Endometrium (tissue), 2 donors: ENCODE data around the gene NOS2.
"Not testable (repeated sequence)": the region's sequence is repeated elsewhere in the genome, so short reads cannot be mapped to it uniquely, and the experiment has no call there.

Source experiments
- FAIRE-seq: peaks from 2 replicates; lab custom pipeline; 2012; peaks lifted over from hg19 to GRCh38; lab: Jason Lieb, UNC
- donor health status: control.
- donor health status: control.

NOS2 gene

GRCh38 chr17:27800522-27800921 is at the start of gene NOS2:
Gene NOS2 (minus strand): TSS chr17:27800529. CDS start chr17:27798809, 1,720 bp downstream.
- FAIRE-seq, result no peak

GRCh38 chr17:27849474-27850185 is 49.3 kb upstream of the NOS2 start:
- no peak for FAIRE-seq

DNA sequence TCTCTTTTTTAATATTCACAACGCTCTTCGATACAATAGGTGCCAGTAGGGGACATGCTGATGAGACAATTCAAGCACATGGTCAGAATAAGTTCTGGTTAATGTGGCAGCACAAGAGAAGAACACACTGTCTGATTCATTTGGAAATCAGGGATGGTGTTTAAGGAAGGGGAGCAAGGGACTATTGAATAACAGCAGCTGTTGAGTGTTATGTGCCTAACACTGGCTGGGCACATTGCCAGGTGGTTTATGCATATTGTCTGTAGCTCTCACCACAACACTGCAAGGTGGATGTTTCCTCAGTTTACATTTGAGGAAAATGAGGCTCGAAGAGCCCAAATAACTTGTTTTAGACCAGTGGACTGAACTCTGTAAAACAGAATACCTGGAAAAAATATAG is 48.6 kb upstream of the NOS2 start:
- FAIRE-seq, result no peak

DNA sequence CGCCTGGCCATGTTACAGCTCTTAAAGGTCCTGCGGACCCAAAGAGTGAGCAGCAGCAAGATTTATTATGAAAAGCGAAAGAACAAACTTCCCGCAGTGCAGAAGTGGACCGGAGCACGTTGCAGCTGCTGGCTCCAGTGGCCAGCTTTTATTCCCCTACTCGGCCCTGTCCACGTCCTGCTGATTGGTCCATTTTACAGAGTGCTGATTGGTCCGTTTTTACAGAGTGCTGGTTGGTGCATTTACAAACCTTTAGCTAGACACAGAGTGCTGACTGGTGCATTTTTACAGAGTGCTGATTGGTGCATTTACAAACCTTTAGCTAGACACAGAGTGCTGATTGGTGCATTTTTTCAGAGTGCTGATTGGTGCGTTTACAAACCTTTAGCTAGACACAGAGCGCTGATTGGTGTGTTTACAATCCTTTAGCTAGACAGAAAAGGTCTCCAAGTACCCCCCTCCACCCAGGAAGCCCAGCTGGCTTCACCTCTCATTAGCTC is 46.5 kb upstream of the NOS2 start:
- FAIRE-seq, result not testable (repeated sequence)

- FAIRE-seq, result no peak
These were observed 45.8 kb upstream of the NOS2 start for GRCh38 chr17:27846042-27846655.

GRCh38 chr17:27845264-27846041 is 45.1 kb upstream of the NOS2 start:
- FAIRE-seq, result no peak

DNA sequence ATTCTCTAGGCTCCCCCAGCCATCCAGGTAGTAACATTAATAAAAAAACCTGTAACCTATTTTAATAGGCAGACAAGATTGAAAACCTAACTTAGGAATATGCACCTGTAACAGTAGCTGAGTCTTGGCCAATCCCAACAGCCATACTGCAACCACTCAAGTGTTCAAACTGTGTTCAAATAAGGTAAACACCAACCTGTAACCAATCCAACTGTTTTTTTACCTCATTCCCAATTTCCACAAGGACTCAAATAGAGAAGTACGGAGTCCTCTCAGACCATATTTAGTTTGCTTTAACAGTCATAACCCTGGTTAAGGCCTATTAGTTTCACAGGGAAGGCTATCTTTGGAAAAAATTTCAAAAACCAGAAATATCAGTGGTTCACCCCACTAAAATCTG is 40.4 kb upstream of the NOS2 start:
- FAIRE-seq, result no peak

- not testable (repeated sequence) for FAIRE-seq
These were observed 40.0 kb upstream of the NOS2 start for GRCh38 chr17:27840406-27840678.

DNA sequence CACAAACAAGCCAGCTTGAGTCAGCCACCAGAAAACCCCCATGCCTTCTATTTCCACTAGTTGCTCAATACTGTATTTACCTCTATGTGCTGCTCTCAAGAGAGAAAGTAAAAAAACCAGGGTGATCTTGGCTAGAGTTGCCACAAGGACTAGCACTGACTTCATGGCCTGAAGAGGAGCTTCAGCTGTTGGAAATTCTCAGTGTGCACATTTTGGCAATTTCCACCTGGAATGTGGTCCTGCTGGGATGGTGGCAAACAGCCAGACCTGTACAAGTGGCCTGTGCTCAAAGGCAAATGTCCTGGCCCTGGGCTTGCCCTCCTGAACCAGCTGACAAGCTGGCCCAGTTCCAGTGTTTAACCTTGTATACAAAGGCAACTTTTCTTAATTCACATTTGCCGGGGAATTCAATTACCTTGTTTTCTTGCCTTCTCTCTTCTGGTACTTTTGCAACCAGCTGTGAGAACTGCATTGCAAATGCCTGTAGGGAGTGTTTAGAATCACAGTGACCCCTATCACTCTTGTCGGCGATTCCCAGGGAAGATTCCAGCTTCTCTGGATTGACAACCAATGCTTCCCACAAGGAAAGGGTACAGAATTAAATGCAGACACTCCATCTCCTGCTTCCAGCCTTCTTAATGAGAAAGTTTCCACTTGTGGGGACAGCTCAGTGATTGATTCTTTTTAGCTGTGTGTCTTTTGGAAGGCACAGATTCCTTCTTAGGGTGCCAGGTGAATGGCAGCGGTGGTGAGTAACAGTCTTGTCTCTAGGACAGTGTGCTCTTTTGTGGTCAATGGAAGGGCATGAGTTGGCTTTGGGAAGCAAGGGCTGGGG is 39.5 kb upstream of the NOS2 start:
- not testable (repeated sequence) for FAIRE-seq

DNA sequence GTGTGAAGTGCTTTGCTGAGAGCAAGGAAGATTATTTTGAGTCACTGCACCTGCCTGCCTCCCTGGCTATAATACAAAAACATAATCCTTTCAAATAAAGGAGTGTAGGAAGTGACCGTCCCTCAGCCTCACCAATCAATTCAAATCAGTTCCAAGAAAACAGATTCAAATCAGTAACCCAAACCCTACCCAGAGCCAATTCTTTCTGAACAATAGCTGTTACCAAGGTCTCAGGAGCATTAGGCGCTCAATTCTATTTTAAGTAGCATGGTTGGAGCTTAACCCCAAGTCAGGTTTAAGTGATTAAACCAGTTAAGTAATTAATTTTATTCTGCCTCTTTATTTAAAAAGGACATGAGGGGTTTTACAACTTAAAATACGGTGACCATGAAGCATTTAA is 38.3 kb upstream of the NOS2 start:
- FAIRE-seq, result not testable (repeated sequence)

- not testable (repeated sequence) for FAIRE-seq
These were observed 37.4 kb upstream of the NOS2 start for GRCh38 chr17:27837769-27838168.

GRCh38 chr17:27836651-27837050 is 36.3 kb upstream of the NOS2 start:
- no peak for FAIRE-seq

DNA sequence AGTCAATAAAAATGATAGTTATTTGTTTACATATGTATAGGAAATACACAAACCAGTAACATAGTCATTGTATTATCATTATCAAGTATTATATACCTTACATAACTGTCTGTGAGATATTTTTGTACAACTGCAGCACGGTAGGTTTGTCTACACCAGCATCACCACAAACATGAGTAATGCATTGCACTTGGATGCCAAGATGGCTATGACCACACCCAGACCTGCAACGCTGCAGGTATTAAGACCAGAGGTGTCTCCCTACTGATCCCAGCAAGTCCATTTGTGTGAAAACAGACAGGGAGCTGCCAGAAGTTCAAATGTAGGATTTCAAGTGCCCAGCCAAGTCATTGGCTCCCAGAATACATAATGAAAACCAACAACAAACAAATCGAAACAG is 34.2 kb upstream of the NOS2 start:
- no peak for FAIRE-seq

GRCh38 chr17:27832831-27833230 is 32.5 kb upstream of the NOS2 start:
- FAIRE-seq, result no peak

- not testable (repeated sequence) for FAIRE-seq
These were observed 29.6 kb upstream of the NOS2 start for GRCh38 chr17:27829888-27830287.

DNA sequence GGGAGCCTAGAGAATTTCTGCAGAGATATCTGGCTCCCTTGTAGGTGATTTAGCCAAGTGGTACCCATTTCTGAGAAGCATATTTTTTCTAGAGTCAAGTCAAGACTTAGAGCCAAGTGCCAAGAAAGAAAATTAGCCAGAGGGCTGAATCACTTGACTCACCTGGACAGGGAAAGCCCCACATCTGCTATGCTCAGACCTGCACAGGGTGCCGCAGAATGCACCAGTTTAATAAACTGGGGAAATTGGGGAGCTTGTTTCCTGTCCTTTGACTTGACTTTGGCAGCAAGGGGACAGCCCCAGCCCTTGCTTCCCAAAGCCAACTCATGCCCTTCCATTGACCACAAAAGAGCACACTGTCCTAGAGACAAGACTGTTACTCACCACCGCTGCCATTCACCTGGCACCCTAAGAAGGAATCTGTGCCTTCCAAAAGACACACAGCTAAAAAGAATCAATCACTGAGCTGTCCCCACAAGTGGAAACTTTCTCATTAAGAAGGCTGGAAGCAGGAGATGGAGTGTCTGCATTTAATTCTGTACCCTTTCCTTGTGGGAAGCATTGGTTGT is 28.9 kb upstream of the NOS2 start:
- not testable (repeated sequence) for FAIRE-seq

DNA sequence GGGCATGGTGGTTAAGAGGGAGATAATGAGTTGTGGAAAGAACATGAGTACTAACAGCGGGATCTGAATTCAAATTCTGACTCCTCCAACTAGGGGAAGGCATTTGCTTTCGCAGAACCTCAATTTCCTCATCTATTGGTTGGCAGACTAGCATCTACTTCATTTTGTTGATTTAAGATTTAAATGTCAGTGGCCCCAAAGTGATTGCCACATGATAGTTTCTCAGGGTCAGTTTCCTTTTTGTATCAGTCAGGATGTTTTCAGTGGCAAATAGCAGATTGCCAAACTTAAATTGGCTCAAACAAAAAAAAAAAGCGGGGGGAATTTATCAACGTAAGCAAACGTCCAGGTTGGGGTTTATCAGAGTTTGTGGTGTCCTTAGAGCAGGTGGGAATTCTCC is 25.1 kb upstream of the NOS2 start:
- FAIRE-seq, result no peak

- FAIRE-seq, result no peak
These were observed 24.4 kb upstream of the NOS2 start for GRCh38 chr17:27824745-27825144.

DNA sequence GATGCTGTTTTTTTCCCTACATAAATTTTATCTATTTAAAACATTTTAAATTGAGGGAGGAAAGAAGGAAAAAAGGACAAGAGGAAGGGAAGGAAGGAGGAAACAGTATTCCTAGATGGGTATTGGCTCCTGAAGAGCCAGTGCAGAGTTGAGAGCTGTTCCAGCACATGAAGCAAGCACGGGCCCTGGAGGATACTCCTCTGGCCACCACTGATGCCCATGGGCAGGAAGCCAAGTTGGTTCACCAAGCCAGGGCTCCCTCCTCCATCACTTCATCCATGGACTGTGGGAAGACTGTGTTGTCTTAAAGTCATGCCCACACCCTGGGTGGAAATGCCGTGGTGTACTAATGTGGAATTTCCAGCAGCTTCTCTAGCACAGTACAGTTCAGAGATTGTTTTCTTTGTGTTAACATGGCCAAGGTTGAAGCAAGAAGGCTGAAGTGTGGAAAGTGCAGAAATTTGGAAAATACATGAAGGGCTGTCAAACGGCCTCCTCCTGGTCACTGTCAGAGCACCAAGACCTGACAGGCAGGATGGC is 23.9 kb upstream of the NOS2 start:
- FAIRE-seq, result no peak

- FAIRE-seq, result not testable (repeated sequence)
These were observed 21.8 kb upstream of the NOS2 start for GRCh38 chr17:27822108-27822507.

GRCh38 chr17:27821318-27821717 is 21.0 kb upstream of the NOS2 start:
- no peak for FAIRE-seq

DNA sequence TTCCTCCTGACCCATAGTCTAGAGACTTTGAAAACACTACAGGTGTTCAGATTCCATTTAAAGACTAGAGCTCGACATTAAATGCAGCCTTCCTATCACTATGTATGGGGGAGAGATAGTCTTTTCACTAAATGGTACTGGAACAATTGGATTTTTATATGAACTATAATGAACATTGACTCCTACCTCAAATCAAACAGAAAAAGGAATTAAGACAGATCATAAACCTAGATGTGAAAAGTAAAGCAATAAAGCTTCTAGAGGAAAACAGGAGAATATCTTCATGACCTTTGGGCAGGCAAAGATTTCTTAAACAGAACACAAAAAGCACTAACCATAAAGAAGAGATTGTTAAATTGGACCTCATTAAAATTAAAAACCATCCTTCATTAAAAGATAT is 18.8 kb upstream of the NOS2 start:
- FAIRE-seq, result no peak
